NCI-H510A (cell line): ENCODE data around the gene VPS9D1.

Experiments
- DNase-seq: peaks from one replicate; lab custom pipeline; 2025; lab: John Stamatoyannopoulos, UW

Gene VPS9D1

DNA sequence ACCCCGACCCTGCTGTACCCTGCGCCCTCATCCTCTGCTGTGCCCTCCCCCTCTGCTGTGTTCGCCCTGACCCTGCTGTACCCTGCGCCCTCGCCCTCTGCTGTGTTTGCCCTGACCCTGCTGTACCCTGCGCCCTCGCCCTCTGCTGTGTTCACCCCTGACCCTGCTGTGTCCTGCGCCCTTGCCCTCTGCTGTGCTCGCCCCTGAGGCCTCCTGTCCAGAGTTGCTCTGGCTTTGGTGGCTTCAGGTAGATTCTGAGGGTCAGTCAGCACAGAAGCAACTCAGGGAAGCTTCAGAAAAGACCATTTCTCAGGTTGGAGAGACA is 12.2 kb upstream of the VPS9D1 start:
- DNase-seq: no peak

DNA sequence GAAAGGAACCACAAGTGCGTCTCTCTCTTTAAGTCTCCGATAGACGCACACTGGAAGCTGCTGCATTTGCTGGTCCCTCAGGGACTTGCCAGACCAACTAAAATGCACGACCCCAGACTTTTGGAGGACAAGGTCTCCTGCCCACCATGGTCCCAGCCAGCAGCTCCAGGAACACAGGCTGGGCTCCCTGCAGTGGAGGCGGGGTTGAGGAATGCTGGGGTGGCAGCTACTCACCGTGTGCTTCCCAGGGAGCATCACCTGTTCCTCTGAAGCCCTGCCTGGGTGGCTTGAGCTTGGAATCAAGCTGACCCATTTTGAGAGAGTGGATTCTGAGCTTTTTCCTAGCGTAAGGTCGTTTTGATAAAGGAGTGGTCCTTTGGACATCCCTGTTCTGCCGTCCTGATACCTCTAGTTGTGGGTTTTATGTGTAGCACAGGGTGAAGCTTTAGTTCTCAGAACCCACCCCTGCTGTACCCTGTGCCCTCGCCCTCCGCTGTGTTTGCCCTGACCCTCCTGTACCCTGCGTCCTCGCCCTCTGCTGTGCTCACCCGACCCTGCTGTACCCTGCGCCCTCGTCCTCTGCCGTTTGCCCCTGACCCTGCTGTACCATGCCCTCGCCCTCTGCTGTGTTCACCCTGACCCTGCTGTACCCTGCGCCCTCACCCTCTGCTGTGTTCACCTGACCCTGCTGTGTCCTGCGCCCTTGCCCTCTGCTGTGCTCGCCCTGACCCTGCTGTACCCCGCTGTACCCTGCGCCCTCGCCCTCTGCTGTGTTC is 11.6 kb upstream of the VPS9D1 start:
- DNase-seq: no peak

DNA sequence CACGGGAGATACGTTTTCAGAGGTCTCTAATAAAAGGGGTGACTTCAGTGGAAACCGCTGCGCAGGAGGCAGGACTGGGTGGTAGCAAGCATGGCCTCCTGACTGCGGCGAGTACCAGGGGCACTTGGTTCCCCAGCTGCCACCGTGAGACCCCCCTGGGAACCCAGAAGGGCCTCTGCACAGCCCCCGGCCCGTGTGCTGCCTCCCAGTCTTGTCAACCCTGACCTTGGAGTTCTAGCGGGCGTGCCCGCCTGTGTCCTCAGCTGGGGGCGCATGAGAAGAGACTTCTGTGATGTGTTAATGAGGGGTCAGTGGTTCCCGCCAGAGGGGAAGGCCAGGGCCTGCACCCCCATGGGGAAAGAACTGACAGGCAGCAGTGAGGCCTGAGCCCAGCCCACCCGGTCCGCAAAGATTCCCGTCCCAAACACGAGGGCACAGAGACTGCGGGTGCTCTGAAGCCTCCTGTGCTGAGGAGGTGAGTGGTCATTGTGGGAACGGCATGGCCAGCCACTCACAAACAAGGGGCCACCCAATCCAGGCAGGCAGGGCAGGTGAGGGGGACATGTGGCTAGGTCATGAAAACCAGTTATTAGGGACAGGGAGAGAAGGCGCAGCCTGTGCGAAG is 10.0 kb upstream of the VPS9D1 start:
- DNase-seq: no peak

DNA sequence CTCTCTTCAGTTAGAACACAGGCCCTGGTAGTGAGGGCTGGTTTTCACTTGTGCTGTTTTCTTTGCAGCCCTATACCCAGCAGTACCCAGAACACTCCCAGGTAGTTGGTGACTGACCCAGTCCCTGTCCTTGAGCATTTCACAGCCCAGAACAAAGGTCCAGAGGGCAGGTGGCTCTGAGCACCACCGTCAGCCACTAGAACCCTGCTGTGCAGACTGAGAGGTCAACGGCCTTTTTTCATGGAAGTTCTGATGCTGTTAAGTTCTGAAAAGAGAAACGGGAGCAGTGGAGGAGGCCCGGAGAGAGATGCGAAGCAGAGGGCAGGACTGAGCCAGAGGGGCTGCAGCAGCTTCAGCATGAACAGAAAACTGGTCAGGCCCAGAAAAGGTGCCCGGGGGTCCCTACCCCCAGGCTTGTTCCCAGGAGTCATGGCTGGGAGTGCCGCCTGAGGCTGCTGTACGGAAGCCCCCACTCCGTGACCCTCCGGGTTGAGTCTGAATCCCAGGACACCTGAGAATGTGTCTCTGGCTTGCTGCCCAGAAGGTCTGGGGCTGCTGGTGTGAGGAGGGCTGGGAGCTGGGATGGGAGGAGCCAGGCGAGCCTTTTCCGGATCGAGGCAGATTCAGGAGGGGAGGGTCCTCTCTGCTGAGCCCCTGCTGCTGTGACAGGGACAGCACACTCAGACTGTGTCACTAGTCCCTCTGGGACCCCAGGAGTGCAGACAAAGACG is 9.3 kb upstream of the VPS9D1 start:
- no peak for DNase-seq

- DNase-seq: no peak
Observed at GRCh38 chr16:89729293-89729692, 8.6 kb upstream of the VPS9D1 start.

- no peak for DNase-seq
Observed at GRCh38 chr16:89727406-89728120, 6.9 kb upstream of the VPS9D1 start.

DNA sequence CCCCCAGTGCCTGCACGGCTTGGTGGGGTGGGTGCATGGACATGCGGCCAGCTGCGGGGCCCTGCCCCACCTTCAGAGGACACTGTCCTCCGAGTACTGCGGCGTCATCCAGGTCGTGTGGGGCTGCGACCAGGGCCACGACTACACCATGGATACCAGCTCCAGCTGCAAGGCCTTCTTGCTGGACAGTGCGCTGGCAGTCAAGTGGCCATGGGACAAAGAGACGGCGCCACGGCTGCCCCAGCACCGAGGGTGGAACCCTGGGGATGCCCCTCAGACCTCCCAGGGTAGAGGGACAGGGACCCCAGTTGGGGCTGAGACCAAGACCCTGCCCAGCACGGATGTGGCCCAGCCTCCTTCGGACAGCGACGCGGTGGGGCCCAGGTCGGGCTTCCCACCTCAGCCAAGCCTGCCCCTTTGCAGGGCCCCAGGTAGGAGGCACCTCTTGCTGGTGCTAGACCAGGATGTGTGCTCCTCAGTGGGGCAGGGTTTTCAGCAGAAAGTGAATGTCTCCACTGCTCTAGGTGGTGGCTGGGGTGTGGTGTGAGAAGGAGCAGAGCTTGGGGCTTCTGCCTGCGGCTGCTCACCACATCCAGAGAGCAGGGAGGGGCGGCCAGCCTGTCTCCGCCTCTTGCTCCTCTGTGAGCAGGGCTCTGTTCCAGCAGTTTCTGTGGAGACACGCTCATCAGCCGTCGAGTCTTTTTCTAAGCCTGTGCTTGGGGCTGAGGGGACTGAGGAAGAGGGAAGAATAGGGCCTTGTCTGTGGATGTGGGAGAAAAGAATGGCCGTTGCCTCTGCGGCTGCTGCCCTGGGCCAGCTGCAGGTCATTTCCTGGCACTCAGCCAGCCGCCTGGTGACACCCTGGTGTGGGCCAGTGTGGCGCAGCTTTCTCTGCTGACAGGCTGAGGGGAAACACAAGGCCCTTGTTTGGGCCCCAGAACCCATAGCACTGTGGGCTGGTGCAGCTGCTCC is 2.9 kb upstream of the VPS9D1 start:
- DNase-seq: no peak

DNA sequence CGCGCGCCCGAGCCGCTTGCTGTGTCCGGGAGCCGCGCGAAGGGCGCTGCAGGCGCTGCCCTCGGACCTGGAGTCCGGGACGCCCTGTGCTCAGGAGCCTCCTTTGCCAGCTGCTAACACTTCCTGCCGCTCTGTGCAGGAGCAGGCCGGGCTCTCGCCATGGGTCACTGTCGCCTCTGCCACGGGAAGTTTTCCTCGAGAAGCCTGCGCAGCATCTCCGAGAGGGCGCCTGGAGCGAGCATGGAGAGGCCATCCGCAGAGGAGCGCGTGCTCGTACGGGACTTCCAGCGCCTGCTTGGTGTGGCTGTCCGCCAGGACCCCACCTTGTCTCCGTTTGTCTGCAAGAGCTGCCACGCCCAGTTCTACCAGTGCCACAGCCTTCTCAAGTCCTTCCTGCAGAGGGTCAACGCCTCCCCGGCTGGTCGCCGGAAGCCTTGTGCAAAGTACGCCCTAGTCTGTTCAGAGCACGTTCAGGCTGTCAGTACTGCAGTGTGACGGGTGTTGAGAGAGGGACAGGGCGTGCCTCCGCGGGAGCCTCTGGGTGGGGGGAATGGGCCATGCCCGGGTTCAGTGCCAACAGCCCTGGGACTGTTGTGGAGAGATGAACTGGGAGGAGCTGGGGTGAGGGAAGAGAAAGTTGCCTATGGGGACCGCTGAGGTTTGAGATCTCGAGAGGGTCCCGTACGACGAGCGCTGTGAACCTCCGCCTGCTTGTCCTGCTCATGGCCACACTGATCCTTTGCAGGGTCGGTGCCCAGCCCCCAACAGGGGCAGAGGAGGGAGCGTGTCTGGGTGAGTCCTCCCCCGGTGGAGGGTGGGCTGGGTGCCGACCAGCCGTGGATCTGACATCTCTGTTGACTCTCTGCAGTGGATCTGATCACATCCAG is 1.9 kb upstream of the VPS9D1 start:
- no peak for DNase-seq

DNA sequence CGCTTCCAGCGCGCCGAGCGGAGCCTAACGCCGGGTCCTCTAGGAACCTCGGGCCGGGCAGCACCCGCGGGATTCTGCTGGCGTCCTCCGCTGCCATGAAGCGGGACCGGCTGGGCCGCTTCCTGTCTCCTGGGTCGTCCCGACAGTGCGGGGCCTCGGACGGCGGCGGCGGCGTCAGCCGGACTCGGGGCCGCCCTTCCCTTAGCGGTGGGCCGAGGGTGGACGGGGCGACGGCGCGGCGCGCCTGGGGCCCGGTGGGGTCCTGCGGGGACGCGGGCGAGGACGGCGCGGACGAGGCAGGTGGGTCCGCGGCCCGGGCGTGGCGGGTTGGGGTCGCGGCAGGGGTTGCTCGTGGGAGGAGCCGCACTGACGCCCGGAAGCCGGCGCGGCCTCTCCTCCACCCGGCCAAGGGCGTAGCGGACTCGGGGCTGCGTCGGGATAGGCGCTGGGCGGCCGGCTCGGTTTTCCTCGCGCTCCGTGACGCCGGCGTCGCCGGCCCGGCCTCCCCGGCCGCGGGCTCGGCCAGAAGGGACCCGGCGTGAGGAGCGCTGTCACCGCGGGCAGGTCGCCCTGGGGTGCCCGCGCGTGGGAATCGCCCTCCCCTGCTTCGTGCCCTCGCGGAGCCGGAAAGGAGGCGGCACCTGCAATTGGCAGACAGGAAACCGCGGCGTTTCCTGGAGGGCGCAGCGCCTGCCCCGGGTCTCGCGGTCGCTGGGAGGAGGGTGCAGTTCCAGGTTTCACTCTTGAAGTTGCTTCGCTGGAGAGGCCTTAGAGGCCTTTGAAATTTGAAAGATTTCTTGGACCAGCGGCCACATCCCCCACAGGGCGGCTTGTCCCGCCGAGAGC is 1.1 kb upstream of the VPS9D1 start:
- DNase-seq: peak; percentile 17

GRCh38 chr16:89720551-89720812 is 216 bp downstream of the VPS9D1 start:
- no peak for DNase-seq

DNA sequence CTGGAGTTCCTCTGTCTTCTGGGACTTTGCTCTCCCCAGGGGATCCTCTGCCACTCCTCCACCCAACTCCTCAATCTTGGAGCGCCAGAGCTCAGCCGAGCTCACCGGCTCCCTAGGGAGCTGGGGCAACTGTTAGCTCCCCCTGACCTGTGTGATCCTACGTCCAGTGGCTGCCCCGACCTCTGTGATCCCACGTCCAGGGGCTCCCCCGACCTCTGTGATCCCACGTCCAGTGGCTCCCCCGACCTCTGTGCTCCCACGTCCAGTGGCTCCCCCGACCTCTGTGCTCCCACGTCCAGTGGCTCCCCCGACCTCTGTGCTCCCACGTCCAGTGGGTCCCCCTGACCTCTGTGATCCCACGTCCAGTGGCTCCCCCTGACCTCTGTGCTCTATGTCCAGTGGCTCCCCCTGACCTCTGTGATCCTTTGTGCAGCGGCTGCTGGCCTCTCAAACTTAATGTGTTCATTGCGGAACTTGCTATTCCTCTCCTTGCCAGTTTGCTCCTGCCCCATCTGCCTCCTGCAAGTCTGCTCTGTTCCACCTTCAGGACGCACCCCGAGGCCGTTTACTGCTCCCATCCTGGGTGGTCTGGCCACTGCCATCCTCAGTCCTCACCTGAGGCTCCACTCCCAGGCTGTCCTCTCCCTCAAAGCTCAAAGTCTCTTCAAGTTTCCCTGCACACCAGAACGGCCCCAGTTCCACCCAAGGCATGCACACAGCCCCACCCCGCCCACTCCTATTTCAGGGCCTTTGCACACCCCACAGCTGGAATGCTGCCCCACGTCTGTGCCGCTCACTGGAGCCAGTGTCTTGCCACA is 2.8 kb downstream of the VPS9D1 start:
- no peak for DNase-seq

- DNase-seq: no peak
Observed at GRCh38 chr16:89716916-89717687, 3.6 kb downstream of the VPS9D1 start.

DNA sequence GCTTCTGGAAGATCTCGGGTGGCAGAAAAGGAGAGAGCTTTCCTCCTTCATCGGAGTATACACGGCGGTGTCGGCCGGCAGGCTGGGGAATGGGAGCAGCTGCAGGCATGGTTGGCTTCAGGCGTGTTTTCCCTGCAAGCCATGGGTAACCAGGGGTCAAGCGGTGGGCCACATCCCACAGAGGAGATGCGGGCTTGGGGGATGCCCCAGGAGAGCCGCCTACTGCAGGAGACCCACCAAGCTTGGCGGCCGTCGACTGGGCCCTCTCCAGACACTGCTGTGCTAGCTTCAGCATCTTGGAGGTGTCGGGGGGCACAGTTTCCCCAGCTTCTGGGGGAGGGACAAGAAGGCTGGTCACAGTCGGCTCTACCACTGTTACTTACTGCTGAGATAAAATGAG is 4.2 kb downstream of the VPS9D1 start:
- DNase-seq: no peak

DNA sequence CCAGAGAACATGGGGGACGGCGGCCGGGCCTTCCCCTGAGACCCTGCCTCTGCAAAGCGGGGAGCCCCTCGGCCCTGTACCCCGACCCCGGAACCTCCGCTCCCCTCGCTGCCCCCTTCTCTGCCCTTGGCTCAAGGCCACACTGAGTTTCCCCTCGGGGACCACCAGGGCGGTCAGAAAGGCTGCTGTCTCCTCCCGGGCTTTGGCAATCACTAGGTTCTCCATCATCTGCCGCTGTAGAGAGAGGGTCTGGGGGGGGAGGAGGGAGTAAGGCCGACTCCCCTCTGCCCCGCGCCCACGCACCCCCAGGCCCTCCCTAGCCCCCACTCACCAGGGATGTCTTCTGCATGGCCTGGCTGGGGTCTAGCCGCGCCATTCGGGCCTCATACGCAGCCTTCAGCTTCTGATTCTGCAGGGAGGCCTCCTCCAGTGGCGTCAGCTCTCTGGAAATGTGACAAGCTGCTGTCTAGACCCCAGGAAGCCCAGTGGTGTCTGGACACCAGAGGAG is 8.4 kb downstream of the VPS9D1 start:
- DNase-seq: no peak

- DNase-seq: no peak
Observed at GRCh38 chr16:89711601-89712273, 9.0 kb downstream of the VPS9D1 start.

DNA sequence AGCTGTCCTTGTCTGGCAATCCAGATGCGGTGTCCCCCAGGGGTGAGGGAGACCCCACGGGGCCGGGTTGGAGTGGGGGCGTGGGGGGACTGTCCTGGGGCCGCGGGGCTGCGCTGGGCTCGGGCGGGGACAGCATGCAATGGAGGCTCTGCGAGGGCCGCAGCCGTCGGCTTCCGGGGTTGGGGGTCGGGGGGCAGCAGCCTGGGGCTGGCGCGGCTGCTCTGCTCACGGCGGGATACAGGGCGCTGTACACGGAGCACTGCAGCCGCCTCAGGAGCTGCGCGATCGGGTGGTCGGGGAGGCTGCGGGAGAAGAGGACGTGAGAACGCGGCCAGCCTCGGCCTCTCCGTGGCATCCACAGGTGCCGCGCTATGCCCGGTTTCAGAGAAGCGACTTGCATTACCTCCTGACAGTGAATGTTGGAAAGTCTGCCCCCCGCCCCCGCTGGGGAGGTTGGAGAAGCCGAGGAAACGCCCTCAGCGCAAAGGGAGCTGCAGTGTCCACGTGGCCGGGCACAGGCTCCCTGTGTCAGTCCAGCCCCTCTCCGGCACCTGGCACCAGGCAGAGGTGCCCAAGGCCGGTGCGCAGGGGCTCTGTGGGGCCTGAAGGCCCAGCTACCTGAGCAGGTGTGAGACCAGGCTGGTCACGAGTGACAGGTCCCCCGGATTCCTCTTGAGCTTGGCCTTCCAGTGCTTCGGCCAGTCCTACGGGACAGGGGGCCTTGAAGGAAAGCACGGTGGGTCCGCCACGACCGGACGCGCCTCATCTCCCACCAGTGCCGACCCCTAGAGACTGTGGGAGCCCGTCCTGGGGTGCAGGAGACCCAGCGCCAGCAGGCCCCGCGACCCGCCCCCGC is 9.8 kb downstream of the VPS9D1 start:
- no peak for DNase-seq
